CD4-positive, alpha-beta T cell (primary cell): ENCODE measurements around the gene POLR3C. TPM values are rescaled to one million over a fixed set of nuclear protein-coding genes. Genes with fewer than 3 reads are reported as not detected.
"Not testable (repeated sequence)": the region's sequence is repeated elsewhere in the genome, so short reads cannot be mapped to it uniquely, and the experiment has no call there.

Experiments
- ATAC-seq: fragments of 200-7000 bp; cut with Tn5 transposase; one replicate; pipeline ENCODE4 v1.10.0; 2022; ENCODE audit warnings: mild to moderate bottlenecking; ENCODE audit not compliant: poor library complexity
- CTCF ChIA-PET: fragments of 350-600 bp; sonication (Branson Sonifier 250); formaldehyde crosslinking; loops from one replicate; lab custom pipeline; 2021; ENCODE audit warnings: antibody characterized with exemption, inconsistent platforms; lab: Charles Lee
- POLR2A ChIA-PET: fragments of 350-600 bp; sonication (Branson Sonifier 250); formaldehyde crosslinking; loops from one replicate; lab custom pipeline; 2021; ENCODE audit warnings: antibody characterized with exemption, inconsistent platforms; lab: Charles Lee
- DNase-seq, 14 experiments: peaks; one replicate each; pipeline ENCODE4 v3.0.0-alpha.2; 2013 to 2020; ENCODE audit warnings: mixed read lengths in 2 of 14
- H3K27ac ChIP-seq, 2 donors: one replicate each; pipeline versions ENCODE4 v1.5.1 to v1.7.0; 2013; ENCODE audit warnings: low read length in 2 of 2, low read depth in 1 of 2, mild to moderate bottlenecking in 1 of 2
- H3K27me3 ChIP-seq, 2 experiments: 1 replicate in 1 of 2; 2 replicates in 1 of 2; pipeline versions ENCODE4 v1.6.1 to v1.7.0; 2013; ENCODE audit warnings: low read length in 2 of 2, control low read depth in 1 of 2, mild to moderate bottlenecking in 1 of 2, moderate library complexity in 1 of 2; ENCODE audit not compliant: insufficient read depth in 2 of 2, control insufficient read depth in 1 of 2
- H3K36me3 ChIP-seq: one replicate; pipeline ENCODE4 v1.6.1; 2013; ENCODE audit warnings: low read length, control low read depth; ENCODE audit not compliant: insufficient read depth
- H3K4me1 ChIP-seq: one replicate; pipeline ENCODE4 v1.6.1; 2013; ENCODE audit warnings: low read length, control low read depth; ENCODE audit not compliant: insufficient read depth
- H3K4me3 ChIP-seq: one replicate; pipeline ENCODE4 v1.5.1; 2013; ENCODE audit warnings: mild to moderate bottlenecking, low read length, moderate library complexity
- H3K9me3 ChIP-seq, 2 experiments: 1 replicate in 1 of 2; 2 replicates in 1 of 2; pipeline versions ENCODE4 v1.6.1 to v1.7.0; 2013; ENCODE audit warnings: low read length in 2 of 2, mild to moderate bottlenecking in 2 of 2, control low read depth in 1 of 2, moderate library complexity in 1 of 2; ENCODE audit not compliant: control insufficient read depth in 1 of 2, insufficient read depth in 1 of 2
- H3K27ac Mint-ChIP-seq: one replicate; pipeline ENCODE4 v1.8.0; 2020; ENCODE audit warnings: mixed read lengths
- H3K27me3 Mint-ChIP-seq: one replicate; pipeline ENCODE4 v1.8.0; 2021; ENCODE audit warnings: mixed read lengths
- H3K36me3 Mint-ChIP-seq: one replicate; pipeline ENCODE4 v1.8.0; 2021; ENCODE audit warnings: low read depth, mixed read lengths
- H3K4me1 Mint-ChIP-seq: one replicate; pipeline ENCODE4 v1.8.0; 2021; ENCODE audit warnings: low read depth, mixed read lengths
- H3K4me3 Mint-ChIP-seq: one replicate; pipeline ENCODE4 v1.8.0; 2020; ENCODE audit warnings: mild to moderate bottlenecking, mixed read lengths
- H3K9me3 Mint-ChIP-seq: one replicate; pipeline ENCODE4 v1.8.0; 2020; ENCODE audit warnings: mixed read lengths
- CTCF ChIP-seq: fragments of 200-600 bp; IDR thresholded peaks from one replicate; pipeline ENCODE4 v1.8.0; 2022; ENCODE audit warnings: antibody characterized with exemption, mild to moderate bottlenecking
- intact Hi-C, 2 experiments: fragments of 100-400 bp; cut with DNase I in 1 of 2; cut with micrococcal nuclease in 1 of 2; formaldehyde crosslinking; loops; one replicate each; pipeline versions ENCODE4 v1.15.1 to v1.9.0; 2023 to 2025; cut with DNase I, micrococcal nuclease
- total RNA-seq, 174 experiments: library from RNA in 2 of 174; stranded (reverse) in 2 of 174; gene quantifications; one replicate each; pipeline ENCODE4 v1.2.3 and lab custom pipeline; 2021 to 2026

The POLR3C gene
- total RNA-seq, 2 experiments from 2014 or later: 18.6 to 19.9 TPM

- Mint-ChIP-seq H3K27me3 (no peaks in the 10 kb centered on the region), H3K4me3 (peak overlapping the region; percentile 13), H3K27ac (peak overlapping the region; percentile 16), H3K36me3 (peaks cover 87% of the 10 kb centered on the region), H3K4me1 (peaks cover 29% of the 10 kb centered on the region), H3K9me3 (no peaks in the 10 kb centered on the region)
- Histone ChIP-seq H3K27me3 (no peaks in the 10 kb centered on the region), H3K9me3 (no peaks in the 10 kb centered on the region), H3K27ac (no peak overlapping the region), H3K36me3 (peaks cover 73% of the 10 kb centered on the region), H3K4me3 (no peak overlapping the region), H3K4me1 (peaks cover 12% of the 10 kb centered on the region)
- ATAC-seq (no peak), DNase-seq (no peak)
- POLR2A ChIA-PET: no interaction called here
- no peak for TF ChIP-seq CTCF
- intact Hi-C loops: loop anchor here in 1 of 2 experiments (5.0 kb wide), 1 partner anchor 139 kb away; no protein-coding TSS in a partner anchor
- CTCF ChIA-PET: interaction anchor here (0.5 to 2.5 kb wide), 2 partner anchors 17 to 43 kb away, joined by 4 to 9 read pairs; partner anchors contain the start of gene NUDT17
These were observed 4.5 kb downstream of the POLR3C start for GRCh38 chr1:145828367-145829026.

GRCh38 chr1:145830810-145831209 is 6.8 kb downstream of the POLR3C start:
- H3K4me1 ChIP-seq, H3K4me3 Mint-ChIP-seq, ATAC-seq, intact Hi-C loops, H3K9me3 ChIP-seq, H3K27me3 ChIP-seq, H3K9me3 Mint-ChIP-seq, DNase-seq, H3K27ac Mint-ChIP-seq, H3K27me3 Mint-ChIP-seq, H3K27ac ChIP-seq, H3K4me3 ChIP-seq: not testable (repeated sequence)
- ChIA-PET POLR2A (interaction anchor here (1.3 kb wide), 1 partner anchor 15 kb away, joined by 3 read pairs; the partner anchor contains the start of gene NUDT17), CTCF (interaction anchor here (1.4 kb wide), 1 partner anchor 15 kb away, joined by 3 read pairs; the partner anchor contains the start of gene NUDT17)
- H3K36me3 ChIP-seq: peaks cover 92% of the 10 kb centered on the region
- Mint-ChIP-seq H3K36me3 (peaks cover 89% of the 10 kb centered on the region), H3K4me1 (peaks cover 12% of the 10 kb centered on the region)

- ATAC-seq (no peak), DNase-seq (no peak)
- Histone ChIP-seq H3K27me3 (no peaks in the 10 kb centered on the region), H3K4me3 (no peak overlapping the region), H3K27ac (no peak overlapping the region), H3K36me3 (peaks cover 94% of the 10 kb centered on the region), H3K9me3 (no peaks in the 10 kb centered on the region), H3K4me1 (no peaks in the 10 kb centered on the region)
- Mint-ChIP-seq H3K4me1 (no peaks in the 10 kb centered on the region), H3K27me3 (no peaks in the 10 kb centered on the region), H3K9me3 (no peaks in the 10 kb centered on the region), H3K4me3 (no peak overlapping the region), H3K36me3 (peaks cover 93% of the 10 kb centered on the region), H3K27ac (no peak overlapping the region)
- intact Hi-C loops: no loop called here
- TF ChIP-seq CTCF: no peak
- POLR2A ChIA-PET: no interaction called here
- CTCF ChIA-PET: no interaction called here
These were observed 13.7 kb downstream of the POLR3C start for GRCh38 chr1:145837656-145838055.
